OCI-LY3 (cell line): ENCODE data around the gene CFAP73.

ENCODE experiments used
- EZH2phosphoT487 ChIP-seq: fragments of 200-600 bp; shearing (Covaris generic); IDR thresholded peaks from 2 replicates; pipeline ENCODE4 v1.6.1; 2018; ENCODE audit warnings: antibody characterized with exemption, mixed run types, low read depth
- TF ChIP-seq, protein P1 (sequence below): fragments of 200-600, 300-600 bp; sonication (generic); IDR thresholded peaks from 2 replicates; pipeline ENCODE4 v1.5.1; 2014; ENCODE audit warnings: antibody characterized with exemption, low read length, low read depth

DNA sequence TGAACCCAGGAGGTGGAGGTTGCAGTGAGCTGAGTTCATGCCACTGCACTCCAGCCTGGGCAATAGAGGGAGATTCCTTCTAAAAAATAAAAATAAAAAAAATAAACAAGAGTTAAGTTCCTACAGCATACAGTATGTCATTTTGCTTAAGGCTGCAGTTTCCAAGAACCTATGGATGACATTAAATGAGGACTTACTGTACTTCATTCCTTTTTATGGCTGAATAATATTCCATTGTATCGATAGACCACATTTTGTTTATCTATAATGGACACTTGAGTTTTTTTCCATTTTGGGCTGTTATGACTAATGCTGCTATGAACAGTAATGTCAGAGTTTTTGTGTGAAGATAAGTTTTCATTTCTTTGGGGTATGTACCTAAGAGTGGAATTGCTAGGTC lies 31.4 kb upstream of the CFAP73 start:
- TF ChIP-seq, protein P1, sequence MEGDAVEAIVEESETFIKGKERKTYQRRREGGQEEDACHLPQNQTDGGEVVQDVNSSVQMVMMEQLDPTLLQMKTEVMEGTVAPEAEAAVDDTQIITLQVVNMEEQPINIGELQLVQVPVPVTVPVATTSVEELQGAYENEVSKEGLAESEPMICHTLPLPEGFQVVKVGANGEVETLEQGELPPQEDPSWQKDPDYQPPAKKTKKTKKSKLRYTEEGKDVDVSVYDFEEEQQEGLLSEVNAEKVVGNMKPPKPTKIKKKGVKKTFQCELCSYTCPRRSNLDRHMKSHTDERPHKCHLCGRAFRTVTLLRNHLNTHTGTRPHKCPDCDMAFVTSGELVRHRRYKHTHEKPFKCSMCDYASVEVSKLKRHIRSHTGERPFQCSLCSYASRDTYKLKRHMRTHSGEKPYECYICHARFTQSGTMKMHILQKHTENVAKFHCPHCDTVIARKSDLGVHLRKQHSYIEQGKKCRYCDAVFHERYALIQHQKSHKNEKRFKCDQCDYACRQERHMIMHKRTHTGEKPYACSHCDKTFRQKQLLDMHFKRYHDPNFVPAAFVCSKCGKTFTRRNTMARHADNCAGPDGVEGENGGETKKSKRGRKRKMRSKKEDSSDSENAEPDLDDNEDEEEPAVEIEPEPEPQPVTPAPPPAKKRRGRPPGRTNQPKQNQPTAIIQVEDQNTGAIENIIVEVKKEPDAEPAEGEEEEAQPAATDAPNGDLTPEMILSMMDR: no peak
- TF ChIP-seq EZH2phosphoT487: no peak
